Gastrocnemius medialis (tissue), 4 donors: Measurements from ENCODE around the gene CYP27A1. TPM values are rescaled to one million over a fixed set of nuclear protein-coding genes. Genes with fewer than 3 reads are reported as not detected.

ENCODE experiments used
- ATAC-seq, 2 donors: fragments of 150-250 bp; one replicate each; pipeline ENCODE4 v1.9.1; 2016
- DNase-seq, 2 donors: peaks; one replicate each; pipeline ENCODE4 v3.0.0-alpha.2; 2019
- H3K27ac ChIP-seq, 4 donors: fragments of 200-600 bp; sonication (generic); 1 replicate in 1 of 4; 2 replicates in 3 of 4; pipeline ENCODE4 v1.5.1; 2016 to 2018; ENCODE audit warnings: mild to moderate bottlenecking in 2 of 4, moderate library complexity in 1 of 4
- H3K27me3 ChIP-seq, 3 donors: fragments of 200-600 bp; sonication (generic) in 2 of 3; 1 replicate in 1 of 3; 2 replicates in 2 of 3; pipeline versions ENCODE4 v1.5.1 to v1.6.0; 2016 to 2019; ENCODE audit warnings: mild to moderate bottlenecking in 1 of 3, moderate library complexity in 1 of 3
- H3K36me3 ChIP-seq, 2 donors: fragments of 200-600 bp; sonication (generic) in 1 of 2; one replicate each; pipeline ENCODE4 v1.5.1; 2017 to 2018
- H3K4me1 ChIP-seq, 2 donors: fragments of 200-600 bp; sonication (generic) in 1 of 2; one replicate each; pipeline ENCODE4 v1.5.1; 2016 to 2017; ENCODE audit warnings: mild to moderate bottlenecking in 2 of 2
- H3K4me3 ChIP-seq, 4 donors: fragments of 200-600 bp; sonication (generic) in 3 of 4; 1 replicate in 1 of 4; 2 replicates in 3 of 4; pipeline ENCODE4 v1.5.1; 2016 to 2019; ENCODE audit warnings: mild to moderate bottlenecking in 2 of 4
- H3K9me3 ChIP-seq, 3 donors: fragments of 200-600 bp; sonication (generic) in 2 of 3; 1 replicate in 1 of 3; 2 replicates in 2 of 3; pipeline ENCODE4 v1.5.1; 2016 to 2019
- POLR2A ChIP-seq, 2 donors: fragments of 450-650 bp; IDR thresholded peaks; one replicate each; pipeline ENCODE4 v1.6.1; 2017; ENCODE audit warnings: antibody characterized with exemption in 2 of 2, mild to moderate bottlenecking in 2 of 2, moderate library complexity in 2 of 2
- in situ Hi-C, 4 donors: fragments of 200-750 bp; cut with MboI; loops; one replicate each; pipeline versions ENCODE4 v1.15.0 to v1.8.0; 2017; ENCODE audit warnings: low sequenced_read_pairs in 4 of 4
- intact Hi-C: fragments of 100-400 bp; cut with DNase I; formaldehyde crosslinking; loops from one replicate; pipeline ENCODE4 v1.15.1; 2023; ENCODE audit warnings: low total_unique reads
- total RNA-seq, 4 donors: library from RNA; depleted of rRNA; stranded (reverse); fragments of >200 nt; gene quantifications; one replicate each; pipeline versions ENCODE4 v1.1.0 to v1.2.3, GENCODE V29; 2016
- TF ChIP-seq, protein P1 (sequence below), 5 experiments: fragments of 450-650 bp in 3 of 5; fragments of 200-600 bp in 2 of 5; sonication (generic) in 2 of 5; IDR thresholded peaks in 4 of 5; conservative IDR thresholded peaks in 1 of 5; 1 replicate in 4 of 5; 2 replicates in 1 of 5; pipeline ENCODE4 v1.5.1; 2016 to 2019; ENCODE audit warnings: antibody characterized with exemption in 5 of 5, mild to moderate bottlenecking in 3 of 5, moderate library complexity in 3 of 5

Gene CYP27A1
- total RNA-seq, 4 donors from 2014 or later: 17.9 to 56.3 (median 26.8) TPM

DNA sequence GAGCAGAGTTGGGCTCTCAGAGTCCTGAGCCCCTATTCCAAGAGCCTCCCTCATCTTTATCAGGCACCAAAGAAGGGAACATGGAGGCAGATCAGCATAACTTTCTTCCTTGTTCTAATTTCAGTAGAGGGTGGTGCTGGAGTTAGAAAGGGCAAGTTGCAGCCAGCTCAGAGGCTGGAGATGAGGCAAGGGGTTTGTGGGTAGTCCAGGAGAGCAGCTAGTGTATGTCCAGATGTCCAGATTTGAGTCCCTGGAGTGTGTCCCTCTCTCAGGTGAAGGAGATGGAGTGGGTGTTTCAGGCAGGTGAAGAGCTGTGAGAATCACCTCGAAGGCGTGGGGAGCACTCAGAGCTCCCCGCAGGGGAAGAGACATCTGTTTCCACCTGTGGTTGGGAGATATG is 50.1 kb downstream of the CYP27A1 start:
- Histone ChIP-seq H3K4me1 (peaks cover 65 to 66% of the 10 kb centered on the region in 2 donors), H3K9me3 (no peaks in the 10 kb centered on the region), H3K36me3 (no peaks in the 10 kb centered on the region), H3K27me3 (no peaks in the 10 kb centered on the region), H3K27ac (peak overlapping the region; percentile 95), H3K4me3 (peak overlapping the region; percentile 51 to 66 (median 52))
- ATAC-seq: peak; percentile 23 to 35
- TF ChIP-seq, protein P1, sequence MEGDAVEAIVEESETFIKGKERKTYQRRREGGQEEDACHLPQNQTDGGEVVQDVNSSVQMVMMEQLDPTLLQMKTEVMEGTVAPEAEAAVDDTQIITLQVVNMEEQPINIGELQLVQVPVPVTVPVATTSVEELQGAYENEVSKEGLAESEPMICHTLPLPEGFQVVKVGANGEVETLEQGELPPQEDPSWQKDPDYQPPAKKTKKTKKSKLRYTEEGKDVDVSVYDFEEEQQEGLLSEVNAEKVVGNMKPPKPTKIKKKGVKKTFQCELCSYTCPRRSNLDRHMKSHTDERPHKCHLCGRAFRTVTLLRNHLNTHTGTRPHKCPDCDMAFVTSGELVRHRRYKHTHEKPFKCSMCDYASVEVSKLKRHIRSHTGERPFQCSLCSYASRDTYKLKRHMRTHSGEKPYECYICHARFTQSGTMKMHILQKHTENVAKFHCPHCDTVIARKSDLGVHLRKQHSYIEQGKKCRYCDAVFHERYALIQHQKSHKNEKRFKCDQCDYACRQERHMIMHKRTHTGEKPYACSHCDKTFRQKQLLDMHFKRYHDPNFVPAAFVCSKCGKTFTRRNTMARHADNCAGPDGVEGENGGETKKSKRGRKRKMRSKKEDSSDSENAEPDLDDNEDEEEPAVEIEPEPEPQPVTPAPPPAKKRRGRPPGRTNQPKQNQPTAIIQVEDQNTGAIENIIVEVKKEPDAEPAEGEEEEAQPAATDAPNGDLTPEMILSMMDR (IDR thresholded peaks at IDR 0.05 in 4 of 5, conservative IDR thresholded peaks at IDR 0.05 in 1 of 5): no peak
- no peak for TF ChIP-seq POLR2A (IDR thresholded peaks at IDR 0.05)
- peak in 1 of 2 donors; percentile 60 for DNase-seq
- in situ Hi-C loops (loop anchor here in 1 of 4 donors (10.0 kb wide), 1 partner anchor 47 kb away; the partner anchor contains the start of gene CYP27A1), intact Hi-C loops (loop anchor here (1.0 to 10.0 kb wide), 5 partner anchors 26 to 543 kb away; partner anchors contain the start of genes BCS1L, CTDSP1 and ZNF142)

DNA sequence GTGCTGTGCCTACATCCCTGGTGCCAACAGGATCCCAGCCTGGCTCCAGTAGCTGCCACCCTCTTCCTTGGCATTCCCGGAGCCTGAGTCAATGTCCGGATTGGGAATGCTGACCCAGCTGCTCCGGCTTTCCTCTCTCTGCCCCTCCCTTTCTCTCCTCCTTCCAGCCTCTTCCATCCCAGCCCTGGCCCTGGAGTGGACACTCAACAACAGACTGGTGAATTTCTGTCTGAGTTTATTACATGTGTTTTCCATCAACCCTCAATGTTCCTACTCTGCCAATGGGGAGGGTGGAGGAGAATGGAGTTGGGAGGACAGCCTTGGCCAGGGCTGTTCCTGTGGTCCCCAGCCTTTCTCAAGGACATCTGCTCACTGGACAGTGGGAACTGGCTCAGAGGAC is 50.6 kb downstream of the CYP27A1 start:
- peaks cover 64 to 65% of the 10 kb centered on the region in 2 donors for H3K4me1 ChIP-seq
- no peaks in the 10 kb centered on the region for H3K27me3 ChIP-seq
- H3K9me3 ChIP-seq: no peaks in the 10 kb centered on the region
- H3K27ac ChIP-seq: peak overlapping the region; percentile 95
- ATAC-seq: peak; percentile 66 to 76
- no peak overlapping the region for H3K4me3 ChIP-seq
- in situ Hi-C loops: loop anchor here in 1 of 4 donors (10.0 kb wide), 1 partner anchor 48 kb away; the partner anchor contains the start of gene CYP27A1
- DNase-seq: peak; percentile 77 to 91
- intact Hi-C loops: loop anchor here (1.0 to 10.0 kb wide), 5 partner anchors 26 to 544 kb away; partner anchors contain the start of genes BCS1L, CTDSP1 and ZNF142
- TF ChIP-seq, protein P1 (IDR thresholded peaks at IDR 0.05 in 4 of 5, conservative IDR thresholded peaks at IDR 0.05 in 1 of 5): no peak
- no peak for TF ChIP-seq POLR2A (IDR thresholded peaks at IDR 0.05)
- no peaks in the 10 kb centered on the region for H3K36me3 ChIP-seq

DNA sequence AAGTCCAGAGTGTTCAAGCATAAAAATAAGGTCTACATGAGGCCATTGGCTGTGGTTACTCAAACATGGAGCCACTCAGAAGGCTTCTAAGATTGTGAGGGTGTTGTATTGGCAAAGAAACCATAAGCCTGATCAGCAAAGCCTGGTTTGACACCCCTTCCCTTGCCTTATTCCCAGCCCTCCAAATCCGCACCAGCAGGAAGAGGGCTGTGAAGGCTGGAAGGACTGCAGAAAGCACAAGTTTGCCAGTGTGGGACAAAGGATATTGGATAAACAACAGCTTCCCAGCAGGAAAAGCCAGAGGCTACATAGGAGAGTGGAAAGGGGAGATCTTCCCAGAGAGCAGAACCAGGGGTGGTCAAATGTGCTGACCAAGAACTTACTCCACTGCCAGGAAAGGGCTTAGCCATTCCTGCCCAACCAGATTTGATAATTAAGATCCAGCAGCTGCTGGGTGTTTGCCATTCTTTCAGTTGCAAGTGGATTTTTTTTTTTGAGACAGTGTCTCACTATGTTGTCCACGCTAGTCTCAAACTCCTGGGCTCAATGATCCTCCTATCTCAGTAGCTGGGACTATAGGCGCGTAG is 51.2 kb downstream of the CYP27A1 start:
- H3K4me3 ChIP-seq: no peak overlapping the region
- no peak for TF ChIP-seq POLR2A (IDR thresholded peaks at IDR 0.05)
- TF ChIP-seq, protein P1 (IDR thresholded peaks at IDR 0.05 in 4 of 5, conservative IDR thresholded peaks at IDR 0.05 in 1 of 5): no peak
- H3K27me3 ChIP-seq: no peaks in the 10 kb centered on the region
- intact Hi-C loops (loop anchor here (2.0 to 10.0 kb wide), 4 partner anchors 176 to 544 kb away; partner anchors contain the start of genes BCS1L, CTDSP1 and ZNF142), in situ Hi-C loops (loop anchor here in 1 of 4 donors (10.0 kb wide), 1 partner anchor 48 kb away; the partner anchor contains the start of gene CYP27A1)
- ATAC-seq (no peak), DNase-seq (no peak)
- H3K4me1 ChIP-seq: peaks cover 61 to 65% of the 10 kb centered on the region in 2 donors
- H3K36me3 ChIP-seq: no peaks in the 10 kb centered on the region
- peaks cover 0 to 4% (median 0%) of the 10 kb centered on the region in 3 donors for H3K9me3 ChIP-seq
- H3K27ac ChIP-seq: peak overlapping the region; percentile 95

DNA sequence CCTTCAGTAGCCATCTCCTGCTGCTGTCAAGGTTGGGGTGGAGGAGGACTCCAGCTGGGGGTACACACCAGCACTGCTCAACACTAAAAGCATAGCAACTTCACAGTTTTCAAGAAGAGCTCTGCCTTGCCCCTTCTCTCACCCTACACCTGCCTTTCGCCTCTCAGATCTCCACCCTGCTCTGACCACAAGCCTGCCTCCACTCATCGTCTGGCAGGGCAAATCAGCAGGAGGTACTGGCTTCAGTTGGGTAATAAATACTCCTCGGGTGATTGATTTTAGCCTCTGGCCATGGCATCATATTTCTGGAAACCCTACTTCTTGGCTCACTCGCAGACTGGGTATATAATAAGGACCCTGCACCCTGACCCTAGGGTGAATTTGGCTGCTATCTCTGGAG is 52.7 kb downstream of the CYP27A1 start:
- H3K9me3 ChIP-seq: peaks cover 0 to 4% (median 0%) of the 10 kb centered on the region in 3 donors
- DNase-seq: no peak
- H3K36me3 ChIP-seq: no peaks in the 10 kb centered on the region
- H3K27ac ChIP-seq: peak overlapping the region; percentile 53 to 95 (median 95)
- ATAC-seq: no peak
- no peaks in the 10 kb centered on the region for H3K27me3 ChIP-seq
- TF ChIP-seq, protein P1 (IDR thresholded peaks at IDR 0.05 in 4 of 5, conservative IDR thresholded peaks at IDR 0.05 in 1 of 5): no peak
- TF ChIP-seq POLR2A (IDR thresholded peaks at IDR 0.05): no peak
- intact Hi-C loops (loop anchor here (5.0 to 10.0 kb wide), 3 partner anchors 177 to 440 kb away; partner anchors contain the start of genes BCS1L, CTDSP1 and ZNF142), in situ Hi-C loops (loop anchor here in 1 of 4 donors (10.0 kb wide), 1 partner anchor 50 kb away; the partner anchor contains the start of gene CYP27A1)
- peaks cover 46 to 53% of the 10 kb centered on the region in 2 donors for H3K4me1 ChIP-seq
- H3K4me3 ChIP-seq: no peak overlapping the region
